GM12875 (cell line): ENCODE results near the gene PKDCC.
A peak's percentile ranks its signal among the peaks of the same experiment; 100 is the strongest.

ENCODE experiments used
- H3K4me3 ChIP-seq: one replicate; pipeline ENCODE4 v1.5.1; 2011; ENCODE audit warnings: low read depth, low read length, control low read depth
- CTCF ChIP-seq: IDR thresholded peaks from 2 replicates; pipeline ENCODE4 v1.5.1; 2011; ENCODE audit warnings: low read depth, mild to moderate bottlenecking, control low read depth, inconsistent platforms, low read length, moderate library complexity, borderline replicate concordance; ENCODE audit not compliant: insufficient read depth

PKDCC gene

GRCh38 chr2:42047488-42048298, at the start of gene PKDCC:
TSS of gene PKDCC (plus strand) at chr2:42048021. CDS start at chr2:42048200, 179 bp downstream.
- no peak for TF ChIP-seq CTCF
- H3K4me3 ChIP-seq = peak within 1 kb of the TSS; percentile 48

GRCh38 chr2:41998186-41999127, 49.4 kb upstream of the PKDCC start:
- TF ChIP-seq CTCF = no peak
- H3K4me3 ChIP-seq = no peak overlapping the region

- H3K4me3 ChIP-seq = no peak overlapping the region
- TF ChIP-seq CTCF = no peak
These were observed 48.7 kb upstream of the PKDCC start for GRCh38 chr2:41999128-41999480.

- no peak for TF ChIP-seq CTCF
- no peak overlapping the region for H3K4me3 ChIP-seq
These were observed 48.1 kb upstream of the PKDCC start for GRCh38 chr2:41999592-42000281.

GRCh38 chr2:42001711-42002201, 46.1 kb upstream of the PKDCC start:
- TF ChIP-seq CTCF = no peak
- H3K4me3 ChIP-seq = no peak overlapping the region

- H3K4me3 ChIP-seq = no peak overlapping the region
- TF ChIP-seq CTCF = no peak
These were observed 40.3 kb upstream of the PKDCC start for GRCh38 chr2:42007551-42007950.
